Erythroblast (primary cell): ENCODE measurements around the gene ADGRD1.

ENCODE experiments used
- GATA1 ChIP-seq: IDR thresholded peaks from 2 replicates; pipeline ENCODE4 v1.6.1; 2011; ENCODE audit warnings: low read depth, mild to moderate bottlenecking, control low read depth, low read length, moderate library complexity
- POLR2A ChIP-seq: IDR thresholded peaks from 2 replicates; pipeline ENCODE4 v1.6.1; 2011; ENCODE audit warnings: mild to moderate bottlenecking, low read length

DNA sequence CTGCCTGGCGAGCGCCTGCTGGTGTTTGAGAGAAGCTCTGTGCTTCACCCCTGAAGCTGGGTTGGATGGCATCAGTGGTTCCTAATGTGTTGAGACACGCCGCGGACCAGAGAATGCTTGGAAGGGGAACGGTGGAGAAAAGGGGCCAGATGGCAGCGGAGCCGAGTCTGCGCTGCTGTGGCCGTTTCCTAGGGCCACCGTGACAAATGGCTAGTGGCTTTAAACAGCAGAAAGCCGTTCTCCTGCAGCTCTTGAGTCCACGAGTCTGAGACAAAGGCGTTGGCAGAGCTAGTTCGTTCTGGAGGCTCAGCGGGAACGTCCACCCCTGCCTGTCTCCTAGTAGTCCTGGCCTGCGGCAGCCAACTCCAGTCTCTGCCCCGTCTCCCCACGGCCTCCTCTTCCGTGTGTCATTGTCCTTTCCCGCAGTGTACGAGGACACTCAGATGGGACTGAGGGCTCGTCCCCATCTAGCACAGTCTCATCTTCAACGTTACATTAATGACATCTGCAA lies 103.6 kb downstream of the ADGRD1 start:
- TF ChIP-seq POLR2A (no peak), GATA1 (no peak)
